Keratinocyte (primary cell): ENCODE data around the gene EDEM1.

Experiments
- EZH2 ChIP-seq: IDR thresholded peaks from one replicate; pipeline ENCODE4 v1.6.1; 2012; ENCODE audit warnings: inconsistent platforms, mild to moderate bottlenecking, low read length, moderate library complexity
- TF ChIP-seq, protein P1 (sequence below), 3 experiments: IDR thresholded peaks in 1 of 3; conservative IDR thresholded peaks in 1 of 3; optimal IDR thresholded peaks in 1 of 3; 2 replicates in 2 of 3; 3 replicates in 1 of 3; pipeline versions ENCODE3 to v1.5.1; 2011; ENCODE audit warnings: low read length in 3 of 3, mild to moderate bottlenecking in 3 of 3, moderate library complexity in 2 of 3, control low read depth in 1 of 3, inconsistent platforms in 1 of 3; ENCODE audit not compliant: insufficient read depth in 2 of 3; ENCODE audit errors: extremely low read depth in 1 of 3

DNA sequence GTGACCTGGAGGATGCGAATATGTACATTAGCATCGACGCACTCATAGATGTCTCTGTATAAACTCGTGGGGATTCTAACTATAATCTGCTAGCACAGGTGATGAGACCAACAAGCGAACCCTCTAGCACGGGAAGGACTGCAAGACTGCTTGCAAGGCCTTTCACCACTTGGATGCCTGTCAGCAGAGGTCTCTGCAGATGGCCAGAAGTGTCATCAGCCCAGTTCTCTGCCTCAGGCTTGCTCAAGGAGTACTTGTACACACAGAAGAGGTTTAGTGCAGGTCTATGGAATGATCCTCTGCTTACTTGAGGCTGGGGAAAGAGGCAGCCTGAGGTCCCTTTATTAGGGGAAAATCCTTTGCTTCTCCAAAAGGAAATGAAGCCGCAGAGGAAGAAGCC is 48.1 kb downstream of the EDEM1 start:
- TF ChIP-seq, protein P1, sequence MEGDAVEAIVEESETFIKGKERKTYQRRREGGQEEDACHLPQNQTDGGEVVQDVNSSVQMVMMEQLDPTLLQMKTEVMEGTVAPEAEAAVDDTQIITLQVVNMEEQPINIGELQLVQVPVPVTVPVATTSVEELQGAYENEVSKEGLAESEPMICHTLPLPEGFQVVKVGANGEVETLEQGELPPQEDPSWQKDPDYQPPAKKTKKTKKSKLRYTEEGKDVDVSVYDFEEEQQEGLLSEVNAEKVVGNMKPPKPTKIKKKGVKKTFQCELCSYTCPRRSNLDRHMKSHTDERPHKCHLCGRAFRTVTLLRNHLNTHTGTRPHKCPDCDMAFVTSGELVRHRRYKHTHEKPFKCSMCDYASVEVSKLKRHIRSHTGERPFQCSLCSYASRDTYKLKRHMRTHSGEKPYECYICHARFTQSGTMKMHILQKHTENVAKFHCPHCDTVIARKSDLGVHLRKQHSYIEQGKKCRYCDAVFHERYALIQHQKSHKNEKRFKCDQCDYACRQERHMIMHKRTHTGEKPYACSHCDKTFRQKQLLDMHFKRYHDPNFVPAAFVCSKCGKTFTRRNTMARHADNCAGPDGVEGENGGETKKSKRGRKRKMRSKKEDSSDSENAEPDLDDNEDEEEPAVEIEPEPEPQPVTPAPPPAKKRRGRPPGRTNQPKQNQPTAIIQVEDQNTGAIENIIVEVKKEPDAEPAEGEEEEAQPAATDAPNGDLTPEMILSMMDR (optimal IDR thresholded peaks at IDR 0.05 in 1 of 3, IDR thresholded peaks at IDR 0.05 in 1 of 3, conservative IDR thresholded peaks at IDR 0.05 in 1 of 3; ENCODE audit: extremely low read depth in 1 of 3, insufficient read depth in 2 of 3, low read length in 3 of 3): no peak
- no peak for TF ChIP-seq EZH2
